NCI-H345 (cell line): Measurements from ENCODE around the gene KMT5B.
A peak's percentile ranks its signal among the peaks of the same experiment; 100 is the strongest.

Experiments used
- DNase-seq: peaks from one replicate; lab custom pipeline; 2025; lab: John Stamatoyannopoulos, UW

The KMT5B gene

GRCh38 chr11:68145120-68145866 lies 67.8 kb downstream of the KMT5B start:
- no peak for DNase-seq

GRCh38 chr11:68143310-68143689 lies 69.8 kb downstream of the KMT5B start:
- DNase-seq, result no peak

GRCh38 chr11:68142441-68143309 lies 70.4 kb downstream of the KMT5B start:
- no peak for DNase-seq

- DNase-seq, result no peak
Observed at GRCh38 chr11:68142028-68142412, 71.1 kb downstream of the KMT5B start.

DNA sequence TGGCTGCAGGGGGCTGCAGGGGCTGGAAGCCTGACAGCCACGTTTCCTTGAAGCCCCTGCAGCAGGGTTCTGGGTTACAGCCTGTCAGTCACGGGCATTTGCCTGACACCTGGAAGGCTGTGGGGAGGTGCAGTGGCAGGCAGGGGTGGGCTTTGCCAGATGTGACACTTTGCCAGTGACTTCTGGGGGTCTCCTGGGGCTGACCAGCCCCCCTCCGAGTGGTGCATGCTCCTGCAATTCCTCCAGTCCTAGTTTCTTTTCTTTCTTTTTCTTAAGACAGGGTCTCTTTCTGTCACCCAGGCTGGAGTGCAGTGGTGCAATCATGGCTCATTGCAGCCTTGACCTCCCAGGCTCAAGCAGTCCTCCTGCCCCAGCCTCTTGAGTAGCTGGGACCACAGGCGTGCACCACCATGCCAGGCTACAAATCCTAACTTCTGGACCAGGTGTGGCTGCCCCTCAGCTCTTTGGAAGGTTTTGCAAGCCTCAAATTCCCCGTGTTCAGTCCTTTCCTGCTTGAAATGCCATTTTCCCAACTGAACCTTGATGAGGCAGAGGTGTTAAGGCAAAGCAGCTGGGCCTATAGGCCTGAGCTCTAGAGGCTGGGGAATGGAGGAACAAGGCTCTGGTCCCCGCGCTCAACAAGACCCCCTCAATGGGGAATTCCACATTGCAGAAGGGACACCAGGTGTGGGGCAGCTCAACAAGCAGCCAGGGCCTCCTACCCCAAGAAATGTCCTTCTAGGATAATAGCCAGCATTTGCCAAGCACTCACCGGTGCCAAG lies 71.7 kb downstream of the KMT5B start:
- no peak for DNase-seq

DNA sequence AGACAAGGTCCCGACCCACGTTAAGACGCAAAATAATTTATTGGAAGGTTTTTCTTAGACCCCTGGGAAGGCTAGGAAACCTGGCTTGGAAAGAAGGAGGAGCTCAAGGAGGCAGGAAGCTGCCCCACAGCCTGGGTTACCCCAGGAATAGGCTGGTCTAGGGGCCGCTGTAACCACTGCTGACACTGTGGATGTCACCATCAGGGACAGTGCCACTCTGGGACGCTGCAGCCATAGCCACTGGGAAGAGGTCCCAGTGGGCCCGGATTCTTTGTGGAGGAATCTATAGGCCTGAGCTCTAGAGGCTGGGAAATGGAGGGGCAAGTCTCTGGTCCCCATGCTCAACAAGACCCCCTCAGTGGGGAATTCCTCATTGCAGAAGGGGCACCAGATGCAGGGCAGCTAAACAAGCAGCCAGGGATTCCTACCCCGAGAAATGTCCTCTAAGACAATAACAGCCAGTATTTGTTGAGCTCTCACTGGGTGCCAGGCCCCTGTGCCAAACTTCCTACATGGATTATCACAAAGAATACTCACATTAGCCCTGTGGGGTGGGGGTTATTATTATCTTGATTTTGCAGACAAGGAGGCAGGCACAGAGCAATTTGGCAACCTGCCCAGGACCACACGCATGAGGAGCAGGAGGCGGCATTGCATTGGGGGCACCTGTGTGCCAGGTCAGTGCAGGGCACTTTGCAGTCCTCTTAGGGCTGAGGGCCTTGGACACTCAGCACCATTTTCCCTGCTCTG lies 72.4 kb downstream of the KMT5B start:
- peak; percentile 36 for DNase-seq

DNA sequence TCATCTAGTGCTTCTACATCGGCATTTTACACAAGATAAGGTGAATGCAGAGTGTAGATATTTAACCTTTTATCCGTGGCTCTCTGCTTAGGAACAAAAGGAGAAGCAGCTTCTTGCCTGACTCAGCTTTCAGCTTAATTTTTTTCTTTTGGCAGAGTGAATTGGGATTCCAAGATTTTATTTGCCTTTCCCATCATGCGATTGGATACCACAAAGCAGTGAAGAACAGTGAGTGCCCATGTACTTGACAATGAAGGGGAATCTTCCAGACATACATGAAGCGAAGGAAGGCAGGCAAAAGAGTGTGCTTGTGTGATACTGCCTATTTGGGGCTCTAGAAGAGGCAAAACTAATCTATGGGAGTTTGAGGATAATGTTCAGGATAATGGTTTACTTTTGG lies 74.9 kb downstream of the KMT5B start:
- no peak for DNase-seq

- DNase-seq, result peak; percentile 17
Observed at GRCh38 chr11:68137833-68138232, 75.3 kb downstream of the KMT5B start.

DNA sequence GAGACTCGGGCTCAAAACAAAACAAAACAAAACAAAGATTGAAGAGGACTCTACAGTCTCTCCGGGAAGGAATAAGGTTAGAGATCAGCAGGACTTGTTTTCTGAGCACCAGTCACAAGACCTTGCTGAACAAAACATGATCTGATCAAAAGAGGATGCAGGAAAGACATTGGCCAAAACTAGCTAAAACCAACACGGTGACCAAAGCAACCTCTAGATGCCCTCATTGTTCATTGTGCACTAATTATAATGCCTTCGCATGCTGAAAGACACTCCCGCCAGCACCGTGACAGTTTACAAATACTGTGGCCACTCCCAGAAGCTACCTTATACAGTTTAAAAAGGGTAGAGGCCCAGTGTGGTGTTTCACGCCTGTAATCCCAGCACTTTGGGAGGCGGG lies 76.2 kb downstream of the KMT5B start:
- no peak for DNase-seq

DNA sequence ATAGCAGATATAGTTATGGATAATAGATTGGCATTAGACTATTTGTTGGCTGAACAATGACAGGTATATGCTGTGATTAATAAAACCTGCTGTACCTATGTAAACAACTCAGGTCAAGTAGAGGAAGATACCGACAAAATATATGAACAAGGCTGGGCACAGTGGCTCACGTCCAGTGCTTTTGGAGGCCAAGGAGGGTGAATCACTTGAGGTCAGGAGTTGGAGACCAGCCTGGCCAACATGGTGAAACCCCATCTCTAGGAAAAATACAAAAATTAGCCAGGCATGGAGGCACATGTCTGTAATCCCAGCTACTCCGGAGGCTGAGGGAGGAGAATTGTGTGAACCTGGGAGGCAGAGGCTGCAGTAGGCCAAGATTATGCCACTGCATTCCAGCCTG lies 77.9 kb downstream of the KMT5B start:
- DNase-seq, result no peak

DNA sequence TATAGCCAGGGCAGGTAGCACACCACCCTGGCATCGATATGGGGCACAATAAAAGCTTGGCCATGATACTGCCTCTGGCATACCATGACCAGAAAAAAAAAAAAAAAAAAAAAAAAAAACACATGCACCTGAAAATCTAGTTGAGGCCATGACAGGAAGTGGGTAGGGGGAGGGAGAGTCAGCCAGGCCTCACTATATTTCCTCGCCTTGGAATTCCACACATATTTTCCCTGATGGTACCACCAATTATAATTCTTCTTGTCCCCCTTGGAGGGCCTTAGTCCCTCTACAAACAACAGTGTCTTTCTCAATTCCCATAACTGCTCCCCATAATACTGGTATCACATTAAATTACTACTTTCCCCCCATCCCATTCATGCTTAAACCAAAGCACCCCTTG lies 79.3 kb downstream of the KMT5B start:
- DNase-seq, result no peak

DNA sequence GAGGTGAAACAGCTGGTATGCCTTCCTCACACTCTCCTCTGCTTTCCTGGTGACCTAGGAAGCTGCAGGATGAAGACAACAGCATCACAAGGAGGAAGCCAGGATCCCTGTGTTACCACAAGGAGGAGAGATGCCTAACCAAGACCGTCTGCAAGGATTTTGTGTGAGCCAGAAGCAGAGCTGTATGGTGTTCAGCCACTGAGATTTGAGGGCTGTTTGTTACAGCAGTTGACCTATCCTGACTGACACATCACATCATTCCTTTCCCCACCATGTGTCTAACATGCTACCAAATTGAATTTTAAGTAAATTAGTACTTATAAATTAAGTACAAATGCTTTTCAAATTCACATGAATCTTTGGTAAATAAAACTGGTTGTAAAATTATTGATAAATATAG lies 83.0 kb downstream of the KMT5B start:
- no peak for DNase-seq

DNA sequence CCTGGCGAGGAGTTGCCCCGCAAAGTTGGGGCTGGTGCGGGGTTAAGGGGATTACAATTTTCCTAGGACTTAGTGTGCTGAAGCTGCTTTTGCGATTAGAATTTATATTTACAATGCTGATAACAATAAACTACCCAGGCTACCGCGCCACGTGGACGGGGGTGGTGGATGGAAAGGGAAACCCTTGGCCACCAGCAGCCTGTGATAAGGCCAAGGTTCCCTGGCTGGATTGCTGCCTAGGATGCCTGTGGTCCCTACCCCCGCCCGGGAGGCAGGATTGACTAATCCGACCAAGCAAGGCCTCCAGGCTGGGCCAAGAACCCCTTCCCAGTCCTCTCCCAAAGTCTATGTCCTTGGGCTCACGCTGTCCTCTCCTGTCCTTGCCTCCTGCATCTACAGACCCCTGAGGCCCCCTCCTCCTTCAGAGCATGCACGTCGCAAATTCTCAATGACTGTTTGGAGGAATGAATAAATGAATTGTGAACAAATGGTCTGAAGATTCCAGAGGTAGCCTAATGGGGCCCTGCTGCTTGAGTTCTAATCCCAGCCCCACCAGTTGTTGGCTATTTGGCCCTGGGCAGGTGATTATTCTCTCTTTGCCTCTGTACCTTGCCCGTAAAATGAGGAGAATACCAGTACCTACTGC lies 84.3 kb downstream of the KMT5B start:
- DNase-seq, result no peak

DNA sequence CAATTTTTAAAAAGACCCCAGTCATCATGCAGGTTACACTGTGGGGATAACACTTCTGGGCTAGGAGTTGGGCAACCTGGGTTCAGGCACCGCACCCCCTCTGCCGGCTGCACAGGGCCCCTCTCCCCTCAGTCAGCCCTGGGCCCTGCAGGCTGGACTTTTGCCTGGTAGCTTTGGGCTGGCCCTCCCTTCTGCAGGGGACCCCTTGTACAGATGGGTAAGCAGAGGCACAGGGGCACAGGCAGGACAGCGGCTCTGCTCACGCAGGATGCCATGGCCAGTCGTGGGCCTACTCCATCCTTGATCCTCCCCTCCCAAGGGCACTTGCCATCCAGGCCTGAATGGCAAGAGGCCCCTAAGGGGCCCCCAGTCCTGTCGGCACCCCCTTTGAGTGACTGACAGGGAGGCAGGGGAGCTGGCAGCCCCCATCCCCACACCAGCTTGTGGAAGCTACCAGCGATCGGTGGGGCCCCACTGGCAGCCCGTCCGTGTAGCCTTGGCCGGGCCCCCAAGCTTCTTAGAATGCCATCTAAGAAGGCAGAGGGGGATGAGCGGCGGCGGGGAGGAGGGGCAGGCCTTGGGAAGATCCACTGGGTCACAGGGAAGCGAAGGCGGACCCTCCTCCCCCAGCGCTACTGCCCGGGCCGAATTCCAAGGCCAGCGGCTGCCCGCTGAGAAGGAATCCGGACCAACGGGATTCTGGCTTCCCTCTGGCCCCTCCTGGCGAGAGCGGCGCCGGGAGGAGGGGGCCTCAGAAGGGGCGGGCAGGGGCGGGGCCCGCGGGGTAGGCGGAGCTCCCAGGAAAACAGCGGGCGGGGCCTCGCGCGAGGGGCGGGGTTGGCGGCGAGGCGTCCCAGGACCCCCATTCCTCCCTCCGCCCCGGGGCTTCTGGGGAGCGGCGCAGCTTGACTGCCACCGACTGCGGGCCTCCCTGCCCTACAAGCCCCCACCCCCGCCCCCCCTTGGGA lies 85.1 kb downstream of the KMT5B start:
- DNase-seq, result no peak

DNA sequence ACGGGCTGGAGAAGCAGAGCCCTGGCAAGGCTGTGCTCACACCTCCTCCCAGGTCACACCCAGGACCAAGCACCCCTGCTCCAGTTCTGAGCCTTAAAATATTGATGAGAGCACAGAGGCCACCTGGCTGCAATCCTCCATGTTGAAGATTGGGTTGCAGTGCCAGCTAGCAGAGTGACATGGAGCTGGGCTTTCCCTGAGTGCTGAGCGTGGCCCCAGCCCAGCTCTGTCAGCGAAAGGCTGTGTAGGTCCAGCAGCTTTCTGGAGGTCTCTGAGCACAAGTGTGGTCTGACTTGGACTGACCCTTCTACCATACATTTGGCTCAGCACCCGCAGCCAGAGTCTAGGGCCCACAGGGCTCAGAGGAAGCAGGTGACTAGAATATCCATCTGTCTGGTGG lies 87.9 kb downstream of the KMT5B start:
- DNase-seq, result no peak

- DNase-seq, result no peak
Observed at GRCh38 chr11:68122936-68123539, 90.1 kb downstream of the KMT5B start.

GRCh38 chr11:68121067-68121899 lies 91.8 kb downstream of the KMT5B start, which contains the start of gene CHKA:
CHKA (minus strand) TSS chr11:68121388; CDS start chr11:68121177, 211 bp downstream.
- DNase-seq, result peak; percentile 96

- DNase-seq, result peak; percentile 46
Observed at GRCh38 chr11:68120273-68121066, 92.6 kb downstream of the KMT5B start.
